HG03442 (cell line): ENCODE data around the gene TRAK1.
A peak's percentile ranks its signal among the peaks of the same experiment; 100 is the strongest.

ENCODE experiments used
- ATAC-seq: cut with Tn5 transposase; IDR thresholded peaks from one replicate; pipeline ENCODE4 v1.9.1; 2021; ENCODE audit warnings: mild to moderate bottlenecking, moderate library complexity; ENCODE audit not compliant: unreplicated experiment

The TRAK1 gene

DNA sequence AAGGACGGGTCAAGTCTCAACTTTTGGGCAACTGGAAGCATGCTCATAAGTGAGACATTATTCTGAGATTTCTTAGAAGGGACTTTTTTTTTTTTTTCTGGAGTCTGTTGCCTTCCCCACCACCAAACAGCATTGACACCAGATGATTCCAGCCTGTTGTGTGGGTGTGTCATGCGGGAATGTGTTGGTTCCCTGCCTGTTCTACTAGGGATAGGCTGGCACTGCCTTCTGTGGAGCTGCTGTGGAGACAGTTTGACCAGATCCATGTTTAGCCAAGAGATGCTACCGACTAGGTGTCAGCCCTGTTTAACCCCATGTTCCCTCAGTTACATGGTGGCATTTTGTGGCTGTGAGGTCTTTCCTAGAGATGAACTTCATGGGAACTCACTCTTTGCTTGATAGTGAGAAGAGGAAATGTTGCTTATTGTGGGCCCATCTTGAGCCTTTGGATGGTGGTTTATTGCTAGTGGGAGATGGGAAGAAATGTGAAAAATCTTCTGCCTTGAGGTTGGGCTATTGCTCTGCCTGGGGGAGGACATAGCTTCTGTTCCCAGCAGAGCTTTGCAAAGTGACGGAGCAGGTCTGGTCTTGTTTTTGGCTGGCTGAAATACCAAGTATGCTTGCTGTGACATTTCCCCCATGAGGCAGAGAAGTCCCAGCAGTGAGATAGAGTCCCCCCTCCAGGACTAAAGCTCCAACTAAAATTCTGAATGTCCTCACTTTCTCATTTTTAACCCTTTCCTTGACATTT is 31.3 kb downstream of the TRAK1 start:
- peak; percentile 29 for ATAC-seq

DNA sequence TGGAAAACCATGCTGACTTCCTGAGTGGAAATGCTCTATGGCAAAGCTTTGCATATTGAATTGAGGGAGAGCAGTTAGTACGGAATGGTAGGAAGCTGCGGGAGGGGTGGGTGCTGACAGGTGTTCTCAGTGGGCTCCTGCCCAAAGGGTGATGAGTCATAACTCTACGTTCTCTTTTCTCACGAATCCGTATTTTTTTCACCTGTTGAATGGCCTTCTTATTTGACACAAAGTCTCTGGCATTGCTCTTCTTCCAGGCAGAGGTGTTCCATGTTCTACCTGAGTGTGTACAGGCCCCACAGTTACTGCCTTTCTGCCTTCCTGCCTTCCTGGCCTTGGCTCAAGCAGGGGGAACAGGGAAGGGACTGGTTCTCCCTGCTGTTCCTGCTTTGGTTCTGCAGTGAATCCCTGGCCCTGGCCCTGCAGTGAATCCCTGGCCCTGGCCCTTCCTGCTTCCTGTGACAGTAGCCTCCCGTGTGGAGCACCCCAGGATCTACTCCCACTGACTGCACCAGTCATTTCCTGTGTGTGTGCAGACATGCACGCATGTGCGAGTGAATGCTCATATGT is 31.9 kb downstream of the TRAK1 start:
- peak; percentile 40 for ATAC-seq

DNA sequence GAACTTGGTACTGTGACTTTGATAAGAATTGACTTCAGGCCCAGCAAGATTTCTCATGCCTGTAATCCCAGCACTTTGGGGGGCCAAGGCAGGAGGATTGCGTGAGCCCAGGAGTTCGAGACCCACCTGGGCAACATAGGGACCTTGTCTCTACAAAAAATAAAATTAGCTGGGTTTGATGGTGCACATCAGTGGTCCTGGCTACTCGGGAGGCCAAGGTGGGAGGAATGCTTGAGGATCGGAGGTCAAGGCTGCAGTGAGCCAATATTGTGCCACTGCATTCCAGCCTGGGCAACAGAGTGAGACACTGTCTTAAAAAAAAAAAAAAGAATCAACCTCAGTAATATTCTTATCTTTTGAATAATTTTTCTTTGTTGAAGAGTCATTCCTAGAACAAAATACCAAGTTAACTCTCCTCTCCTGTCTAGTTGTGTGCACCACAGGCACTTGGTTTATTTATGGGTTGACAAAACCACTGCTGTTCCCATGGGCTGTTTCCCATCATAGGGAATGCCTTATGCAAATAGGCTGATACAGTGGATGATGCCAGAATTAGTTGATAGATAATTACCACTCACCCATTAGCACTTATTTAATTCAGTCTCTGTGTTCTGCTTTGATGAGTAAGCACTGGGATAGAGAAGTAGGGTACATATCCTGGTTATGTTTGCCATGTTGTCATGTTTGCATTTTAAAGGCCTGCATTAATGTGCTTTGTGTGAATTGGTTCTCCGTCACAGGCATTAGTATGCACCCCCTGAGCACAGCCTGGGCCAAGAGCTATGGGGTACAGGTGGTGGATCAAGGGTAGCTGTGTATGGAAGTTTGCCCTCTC is 32.9 kb downstream of the TRAK1 start:
- no peak for ATAC-seq

DNA sequence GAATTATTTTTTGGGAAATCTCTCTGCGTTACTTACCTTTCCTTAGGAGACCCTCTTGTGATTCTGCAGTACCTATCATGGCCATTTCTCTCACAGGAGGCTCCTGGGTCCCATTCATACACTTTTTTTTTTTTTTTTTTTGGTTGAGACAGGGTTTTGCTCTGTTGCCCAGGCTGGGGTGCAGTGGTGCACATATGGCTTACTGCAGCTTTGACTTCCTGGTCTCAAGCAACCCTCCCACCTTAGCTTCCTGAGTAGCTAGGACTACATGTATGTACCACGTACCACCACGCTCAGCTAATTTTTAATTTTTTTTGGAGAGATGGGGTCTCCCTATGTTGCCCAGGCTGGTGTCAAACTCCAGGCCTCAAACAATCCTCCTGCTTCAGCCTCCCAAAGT is 36.1 kb downstream of the TRAK1 start:
- ATAC-seq = no peak

DNA sequence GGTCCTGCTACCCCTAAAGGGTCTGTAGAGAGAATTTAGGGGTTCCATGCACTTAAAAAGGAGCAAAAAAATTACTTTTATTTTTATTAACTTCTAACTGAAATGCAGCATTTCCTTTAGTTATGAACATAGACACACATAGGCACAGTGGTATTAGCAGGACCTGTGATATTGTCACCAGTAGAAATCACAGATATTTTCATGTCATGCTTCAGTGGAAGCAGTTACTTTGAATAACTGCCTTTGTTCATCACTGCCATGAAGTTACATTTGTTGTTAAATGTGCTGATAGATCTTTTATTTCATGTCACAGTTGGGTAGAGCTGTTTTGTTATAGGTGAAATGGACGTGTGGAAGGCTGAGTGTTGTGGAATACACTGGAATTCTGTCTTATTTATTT is 37.4 kb downstream of the TRAK1 start:
- no peak for ATAC-seq

DNA sequence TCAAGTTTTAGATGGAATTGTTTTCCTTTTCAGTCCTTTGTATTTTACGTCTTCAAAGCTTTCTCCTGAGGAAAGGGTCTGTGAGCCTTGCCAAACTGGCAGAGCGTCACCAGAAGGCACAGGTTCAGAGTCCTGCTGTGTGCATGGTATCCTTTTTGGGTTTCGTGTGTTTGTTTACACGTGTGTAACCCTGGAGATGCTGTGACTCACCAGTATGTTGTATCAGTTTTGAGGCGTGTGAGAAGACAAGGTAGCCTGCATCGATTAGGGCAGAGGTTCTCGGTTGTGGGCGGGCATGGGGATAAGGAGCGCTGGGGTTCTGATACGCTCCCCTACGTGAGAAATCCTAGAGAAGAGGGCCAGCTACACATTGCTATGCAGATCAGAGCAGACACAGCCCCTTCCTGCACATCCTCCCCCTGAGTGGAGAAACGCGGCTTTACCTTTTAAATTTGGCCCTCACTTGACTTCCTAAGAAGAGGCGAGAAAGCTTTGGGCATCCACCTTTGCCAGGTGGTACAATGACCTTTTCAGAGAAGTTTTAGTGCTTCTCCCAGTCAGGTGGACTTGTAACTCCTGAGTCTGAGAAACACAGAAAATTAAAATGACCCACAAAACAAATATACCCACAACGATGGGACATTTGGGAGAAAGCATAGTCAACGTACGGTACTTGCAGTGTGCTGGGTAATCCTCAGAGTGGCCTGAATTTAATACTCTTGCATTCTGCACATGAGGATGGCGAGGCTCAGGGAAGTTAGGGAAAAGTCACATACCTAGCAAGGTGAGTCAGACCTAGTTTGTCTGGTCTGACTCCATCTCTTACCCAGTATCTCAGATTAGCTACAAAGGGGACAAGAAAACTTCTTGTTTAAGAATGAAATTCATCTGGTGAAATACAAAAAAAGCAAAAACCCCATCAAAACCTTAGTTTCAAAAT is 38.1 kb downstream of the TRAK1 start:
- ATAC-seq = no peak

DNA sequence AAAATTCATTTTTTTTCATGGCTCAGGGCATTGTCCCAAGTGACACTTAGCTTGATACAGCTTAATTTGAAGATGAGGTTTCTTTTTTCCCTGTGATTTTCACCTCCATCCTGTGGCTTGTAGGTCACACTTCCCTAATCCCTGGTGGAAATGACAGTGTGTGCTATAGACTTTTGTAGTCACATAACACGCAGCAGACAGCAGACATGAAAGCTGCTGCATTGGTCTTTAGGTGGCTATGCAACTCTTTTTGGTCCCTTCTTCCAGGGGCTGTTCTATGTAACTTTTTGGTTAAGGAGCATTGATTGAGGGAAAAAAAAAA is 38.8 kb downstream of the TRAK1 start:
- ATAC-seq = no peak

DNA sequence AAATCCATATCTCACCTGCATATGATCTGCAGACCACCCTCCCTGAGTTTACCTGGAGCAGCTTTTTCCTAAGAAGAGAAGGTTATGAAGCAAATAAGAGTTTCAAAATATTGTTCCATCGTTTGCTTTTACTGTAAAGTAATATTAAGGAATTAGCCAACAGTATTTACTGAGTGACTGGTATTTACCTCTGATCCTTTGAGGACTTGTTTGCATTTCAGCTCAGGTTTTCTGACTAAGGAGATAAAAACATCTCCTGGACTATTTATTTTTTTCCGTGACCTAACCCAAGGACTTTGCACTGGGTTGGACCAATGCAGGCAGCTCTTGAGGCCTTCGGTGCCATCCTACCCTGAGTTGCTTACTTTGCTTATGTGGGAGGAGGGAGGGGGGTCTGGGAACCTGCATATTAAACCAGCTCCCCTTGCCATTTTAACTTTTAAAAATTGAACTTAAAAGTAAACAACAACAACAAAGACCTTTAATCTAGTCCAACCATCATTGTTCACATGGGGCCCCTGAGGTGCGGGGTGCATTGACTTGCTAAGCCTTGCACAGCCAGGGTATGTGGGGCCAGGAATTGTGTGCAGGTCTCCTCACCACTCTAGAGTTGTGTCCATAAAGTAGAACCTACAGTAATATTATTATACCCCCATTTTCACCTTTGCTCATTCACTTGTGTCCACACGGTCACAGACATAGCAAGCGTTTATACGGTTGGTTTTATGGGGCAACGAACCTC is 39.3 kb downstream of the TRAK1 start:
- ATAC-seq = no peak

DNA sequence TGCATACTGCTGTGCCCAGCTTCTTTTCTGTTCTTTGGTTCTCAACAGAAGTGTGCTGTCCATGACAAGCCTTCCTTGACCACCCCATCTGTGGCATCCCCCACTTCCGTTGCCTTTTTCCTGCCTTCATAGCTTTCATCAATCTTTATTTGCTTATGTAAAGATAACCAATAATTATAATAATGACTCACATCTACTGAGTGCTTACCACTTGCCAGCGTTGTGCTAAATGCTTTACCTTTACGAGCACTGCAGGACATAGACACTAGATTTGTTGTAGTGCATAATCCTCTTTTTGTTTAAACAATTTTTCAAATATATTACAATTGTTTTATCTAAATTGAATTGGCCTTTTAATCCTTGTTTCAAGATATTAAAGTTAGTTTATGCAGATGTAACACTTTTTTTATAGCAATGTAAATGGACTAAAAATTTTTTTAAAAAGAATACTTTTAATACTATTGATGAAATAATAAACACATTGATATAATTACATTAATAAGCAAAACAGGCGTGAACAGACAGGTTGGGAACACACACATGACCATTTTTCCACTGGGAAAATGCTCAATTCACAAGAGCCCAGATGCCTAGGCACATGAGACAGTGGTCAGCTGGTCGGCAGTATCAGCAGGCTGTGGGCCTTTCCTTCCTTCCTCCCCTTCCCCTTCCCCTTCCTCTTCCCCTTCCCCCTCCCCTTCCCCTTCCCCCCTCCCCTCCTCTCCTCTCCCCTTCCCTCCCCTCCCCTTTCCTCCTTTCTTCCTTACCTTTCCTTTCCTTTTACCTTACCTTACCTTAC is 42.5 kb downstream of the TRAK1 start:
- ATAC-seq = no peak

DNA sequence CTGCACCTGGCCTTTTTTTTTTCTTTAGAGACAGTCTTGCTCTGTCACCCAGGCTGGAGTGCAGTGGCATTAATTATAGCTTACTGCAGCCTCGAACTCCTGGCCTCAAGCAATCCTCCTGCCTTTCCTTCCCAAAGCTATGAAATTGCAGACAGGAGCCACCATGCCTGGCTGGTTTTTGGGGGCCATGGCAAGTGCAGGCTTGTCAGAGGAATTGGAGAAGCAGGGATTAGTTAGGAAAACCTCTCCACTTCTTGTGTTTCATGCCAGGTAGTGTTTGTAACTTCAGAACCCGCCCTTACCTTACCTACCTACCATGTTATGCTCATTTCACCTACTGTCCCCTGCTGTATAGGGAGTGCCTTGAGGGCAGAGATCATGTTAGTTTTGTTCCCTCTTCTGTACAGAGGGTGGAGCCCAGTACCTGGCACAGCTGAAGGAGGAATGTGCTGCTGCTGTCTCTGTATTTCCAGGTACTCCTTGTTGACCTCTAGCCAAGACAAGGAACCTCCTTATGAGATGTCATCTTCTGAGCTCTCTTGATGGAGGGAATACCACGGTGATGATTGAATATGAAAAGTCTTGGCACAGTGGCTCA is 43.8 kb downstream of the TRAK1 start:
- no peak for ATAC-seq

DNA sequence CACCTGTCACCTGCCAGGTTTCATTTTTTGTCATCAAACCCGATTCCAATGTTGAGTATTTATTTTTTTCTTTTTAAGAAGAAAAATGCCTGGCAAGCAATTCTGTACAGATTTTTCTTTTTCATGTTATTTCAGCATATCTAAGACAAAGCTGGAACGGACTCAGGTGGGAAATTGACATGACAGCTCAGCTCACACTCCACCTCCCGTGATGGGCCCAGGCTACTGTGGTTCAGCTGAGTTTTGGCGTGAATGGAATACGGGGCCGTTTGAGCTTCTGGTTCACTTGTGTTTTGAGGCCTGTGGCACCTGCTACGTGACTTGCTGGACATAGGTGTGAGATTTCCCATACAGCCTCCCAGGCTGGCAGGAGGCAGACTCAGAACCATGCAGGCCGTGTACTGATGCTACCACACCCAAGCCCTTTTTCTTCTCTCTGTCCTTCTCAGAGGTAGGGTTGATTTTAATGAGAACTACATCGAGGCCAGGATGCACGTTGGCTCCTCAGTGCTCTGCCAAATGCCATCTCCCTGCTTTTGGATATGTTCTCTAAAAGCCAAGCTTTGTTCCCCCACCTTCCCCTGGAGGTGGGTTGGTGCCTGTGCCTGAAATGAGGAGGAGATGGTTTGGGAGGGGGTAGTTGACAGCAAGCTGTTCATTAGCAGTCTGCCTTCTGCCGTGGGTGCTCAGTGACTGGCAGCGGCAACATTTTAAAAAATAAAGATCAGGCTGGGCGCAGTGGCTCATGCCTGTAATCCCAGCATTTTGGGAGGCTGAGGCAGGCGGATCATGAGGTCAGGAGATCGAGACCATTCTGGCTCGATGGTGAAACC is 48.7 kb downstream of the TRAK1 start:
- no peak for ATAC-seq

DNA sequence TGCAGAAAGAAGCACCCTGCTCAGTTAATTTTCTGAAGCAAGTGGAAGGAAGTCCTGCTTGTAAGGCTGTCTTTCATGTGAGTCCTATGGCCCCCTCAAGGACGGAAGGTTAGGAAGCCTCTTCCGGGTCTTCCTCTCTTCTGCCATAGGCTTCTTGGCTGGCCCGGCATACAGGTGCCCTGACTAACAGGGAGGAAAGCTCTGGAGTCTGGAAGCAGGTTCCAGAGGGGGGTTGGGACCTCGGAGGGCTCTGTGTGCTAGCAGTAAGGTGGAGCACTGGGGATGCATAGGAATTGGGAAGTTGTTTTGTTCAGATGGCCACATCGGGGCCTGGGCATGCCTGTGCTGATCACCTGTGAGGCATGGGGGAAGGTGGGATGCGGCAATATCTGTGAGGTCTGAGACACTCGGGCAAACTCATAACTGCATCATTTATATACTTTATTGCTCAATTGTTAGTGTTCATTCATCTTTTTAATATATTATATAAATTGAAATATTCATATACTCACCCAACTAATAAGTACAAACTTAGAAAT is 49.6 kb downstream of the TRAK1 start:
- ATAC-seq = no peak

DNA sequence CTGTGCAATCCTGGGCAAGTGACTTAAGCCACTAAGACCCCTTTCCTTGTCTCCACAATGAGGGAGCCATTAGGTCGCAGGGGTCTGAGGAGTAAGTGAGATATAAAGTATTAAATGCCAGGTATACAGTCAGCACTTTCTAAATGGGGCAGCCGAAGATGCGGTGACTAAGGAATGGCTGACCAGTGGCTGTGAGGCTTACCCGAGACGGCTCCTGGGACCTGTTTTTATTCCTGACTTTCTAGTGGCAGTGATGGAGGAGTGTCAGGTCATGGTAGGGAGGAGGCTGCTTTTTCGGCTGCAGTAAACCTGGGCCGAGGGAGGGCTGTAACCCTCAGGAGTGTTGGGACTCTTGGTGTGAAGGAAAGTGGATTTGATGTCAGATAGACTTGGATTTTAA is 52.3 kb downstream of the TRAK1 start:
- ATAC-seq = no peak

DNA sequence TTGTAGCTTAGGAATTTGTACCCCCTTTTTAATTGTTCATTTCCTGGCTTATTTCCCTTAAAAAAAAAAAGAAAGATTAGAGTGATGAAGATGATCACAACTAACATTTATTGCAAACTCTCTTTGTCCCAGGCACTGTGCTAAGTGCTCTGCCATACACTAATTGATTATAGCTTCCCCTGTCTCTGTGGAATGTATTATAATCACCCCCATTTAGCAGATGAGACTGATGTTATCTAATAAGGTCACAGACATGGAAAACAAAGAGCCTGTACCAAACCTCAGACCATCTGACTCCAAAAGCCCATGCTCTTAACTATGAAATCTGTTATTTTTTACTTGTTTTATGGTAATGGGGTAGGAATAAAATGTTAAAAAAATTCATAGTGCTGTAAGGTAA is 53.1 kb downstream of the TRAK1 start:
- no peak for ATAC-seq

DNA sequence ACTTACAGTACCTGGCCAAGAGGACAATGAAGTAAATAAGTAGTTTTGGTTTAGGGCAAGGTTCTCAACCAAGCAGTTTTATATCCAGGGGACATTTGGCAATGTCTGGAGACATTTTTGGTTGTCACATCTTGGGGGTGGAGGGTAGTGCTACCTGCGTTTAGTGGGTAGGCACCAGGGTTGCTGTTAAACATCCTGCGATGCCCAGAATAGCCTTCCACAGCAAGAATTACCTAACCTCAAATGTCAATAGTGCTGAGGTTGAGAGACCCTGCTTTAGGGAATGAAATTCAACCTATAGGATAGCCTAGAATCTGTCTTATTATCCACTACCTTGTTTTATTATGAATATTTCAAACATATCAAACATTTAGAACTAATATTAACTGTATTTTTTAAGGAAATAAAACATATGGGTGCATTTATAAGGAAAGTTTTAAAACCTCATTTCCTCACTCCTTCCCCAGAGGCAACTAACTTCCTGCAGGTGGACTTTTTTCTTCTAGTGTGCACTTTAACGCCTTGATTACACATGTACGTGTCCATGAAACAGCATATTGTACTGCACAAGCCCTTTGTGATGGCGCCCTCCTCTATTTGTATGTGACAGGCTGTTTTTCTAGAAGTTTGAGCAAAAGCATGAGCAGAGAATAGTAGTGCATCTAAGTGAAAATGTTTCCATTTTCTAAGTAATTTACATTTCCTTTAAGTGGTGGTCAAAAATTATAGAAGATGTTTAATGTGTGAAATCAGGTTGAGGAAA is 57.1 kb downstream of the TRAK1 start:
- no peak for ATAC-seq

DNA sequence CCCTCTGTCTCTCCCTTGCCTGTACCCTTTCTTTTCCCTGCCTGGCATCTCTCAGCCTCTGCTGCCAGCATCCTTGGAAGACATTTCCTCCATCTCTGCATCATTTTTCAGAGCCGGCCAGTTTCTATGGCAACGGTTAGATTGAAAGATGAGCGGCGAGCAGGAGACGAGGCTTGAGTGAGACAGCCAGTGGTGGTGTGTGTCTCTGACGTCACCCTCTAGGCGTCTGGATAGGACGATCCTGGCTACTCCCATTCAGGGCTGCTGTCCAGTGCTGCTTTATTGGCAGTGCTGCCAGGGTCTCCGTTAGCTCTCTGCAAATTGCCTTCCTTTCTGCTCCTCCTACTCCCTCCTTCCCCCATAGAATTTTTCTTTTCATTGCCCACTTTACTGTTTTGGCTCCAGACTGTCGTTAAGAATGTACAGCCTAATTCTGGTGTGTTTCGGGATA is 57.9 kb downstream of the TRAK1 start:
- ATAC-seq = no peak

DNA sequence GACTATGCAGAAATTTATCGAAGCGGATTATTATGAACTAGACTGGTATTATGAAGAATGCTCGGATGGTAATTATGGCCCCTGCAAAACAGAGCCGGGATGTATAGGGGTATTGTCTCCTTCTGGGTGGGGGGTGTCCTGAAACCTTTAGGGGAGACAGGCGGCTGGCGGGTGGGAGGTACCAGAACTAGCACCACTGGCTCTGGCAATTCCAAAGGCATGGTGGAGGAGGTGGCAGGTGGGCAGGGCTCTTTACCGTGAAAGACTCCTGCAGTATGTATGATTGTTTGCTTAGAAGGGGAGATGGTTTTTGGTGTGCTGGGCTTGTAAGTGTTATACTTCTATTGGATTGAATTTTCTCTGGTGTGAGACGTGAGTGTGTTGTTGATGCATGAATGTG is 58.4 kb downstream of the TRAK1 start:
- no peak for ATAC-seq
